GM12878 (cell line): Measurements from ENCODE around the gene RUFY4. TPM values are rescaled to one million over a fixed set of nuclear protein-coding genes. Genes with fewer than 3 reads are reported as not detected.

Experiments used
- ATAC-seq: fragments of 200-7000 bp; cut with Tn5 transposase; 3 replicates; pipeline ENCODE4 v1.9.1; 2020; ENCODE audit warnings: mild to moderate bottlenecking, moderate library complexity
- BruUV-seq: library from RNA; stranded (reverse); fragments of 400-500 nt; replicated peaks from 2 replicates; lab custom pipeline; 2021; lab: Mats Ljungman, UMichigan
- CTCF ChIA-PET: fragments of 300-600 bp; sonication (Branson Sonifier 250); formaldehyde crosslinking; extraction: SDS; loops from one replicate; lab custom pipeline; 2021; ENCODE audit warnings: inconsistent platforms; lab: Yijun Ruan, JAX
- POLR2A ChIA-PET: fragments of 350-600 bp; formaldehyde crosslinking; extraction: SDS; loops from one replicate; lab custom pipeline; 2021; ENCODE audit warnings: inconsistent platforms; lab: Charles Lee
- RAD21 ChIA-PET: fragments of 300-600 bp; sonication (Branson Sonifier 250); formaldehyde crosslinking; loops from one replicate; lab custom pipeline; 2023; ENCODE audit warnings: antibody characterized with exemption; ENCODE audit not compliant: unreplicated experiment; lab: Charles Lee
- SMC1A ChIA-PET: fragments of 300-600 bp; sonication (Branson Sonifier 250); formaldehyde crosslinking; loops from one replicate; lab custom pipeline; 2023; ENCODE audit not compliant: unreplicated experiment, uncharacterized antibody; lab: Charles Lee
- DNase-seq: peaks from one replicate; pipeline ENCODE4 v3.0.0-alpha.2; 2011; ENCODE audit warnings: low read depth, low spot score
- FAIRE-seq: peaks from 3 replicates; lab custom pipeline; 2011; peaks lifted over from hg19 to GRCh38; lab: Jason Lieb, UNC
- H2AFZ ChIP-seq: 2 replicates; pipeline ENCODE4 v1.6.0; 2011; ENCODE audit warnings: low read depth, low read length, control low read depth; ENCODE audit not compliant: control insufficient read depth
- H3K27ac ChIP-seq: 2 replicates; pipeline ENCODE4 v1.5.1; 2011; ENCODE audit warnings: control low read depth; ENCODE audit not compliant: control insufficient read depth, insufficient read depth
- H3K27me3 ChIP-seq, 2 experiments: replicated peaks in 1 of 2; 2 replicates each; pipeline versions ENCODE4 v1.6.0 to v1.6.1; 2011; ENCODE audit warnings: low read length in 1 of 2; ENCODE audit not compliant: control insufficient read depth in 2 of 2, insufficient read depth in 2 of 2
- H3K36me3 ChIP-seq, 2 experiments: 2 replicates each; pipeline ENCODE4 v1.5.1; 2011; ENCODE audit warnings: low read length in 1 of 2; ENCODE audit not compliant: control insufficient read depth in 2 of 2, insufficient read depth in 2 of 2
- H3K4me1 ChIP-seq: 2 replicates; pipeline ENCODE4 v1.6.1; 2011; ENCODE audit warnings: mild to moderate bottlenecking, low read length, moderate library complexity, mixed read lengths; ENCODE audit not compliant: control insufficient read depth, insufficient read depth
- H3K4me2 ChIP-seq: 2 replicates; pipeline ENCODE4 v1.6.0; 2011; ENCODE audit warnings: control low read depth; ENCODE audit not compliant: control insufficient read depth, insufficient read depth
- H3K4me3 ChIP-seq: fragments of 200-600 bp; sonication (generic); 2 replicates; pipeline ENCODE4 v1.5.1; 2016
- H3K79me2 ChIP-seq: 2 replicates; pipeline ENCODE4 v1.6.0; 2011; ENCODE audit warnings: low read length; ENCODE audit not compliant: control insufficient read depth, insufficient read depth
- H3K9ac ChIP-seq: 2 replicates; pipeline ENCODE4 v1.8.0; 2011; ENCODE audit warnings: low read length, control low read depth, mixed read lengths; ENCODE audit not compliant: control insufficient read depth, insufficient read depth
- H3K9me3 ChIP-seq: replicated peaks from 3 replicates; pipeline ENCODE4 v1.5.1; 2011; ENCODE audit warnings: mild to moderate bottlenecking, low read length; ENCODE audit not compliant: control insufficient read depth, insufficient read depth
- H4K20me1 ChIP-seq: 2 replicates; pipeline ENCODE4 v1.6.0; 2011; ENCODE audit not compliant: control insufficient read depth, insufficient read depth
- BCL11A ChIP-seq: IDR thresholded peaks from 2 replicates; pipeline ENCODE4 v1.6.1; 2011; ENCODE audit warnings: low read depth, low read length
- ETV6 ChIP-seq, 2 experiments: fragments of 450-650 bp in 1 of 2; IDR thresholded peaks in 1 of 2; conservative IDR thresholded peaks in 1 of 2; 2 replicates each; pipeline ENCODE4 v1.6.1; 2014; ENCODE audit warnings: antibody characterized with exemption in 1 of 2, borderline replicate concordance in 1 of 2, low read depth in 1 of 2, mild to moderate bottlenecking in 1 of 2, moderate library complexity in 1 of 2
- HDAC2 ChIP-seq: fragments of 200-600 bp; sonication (generic); IDR thresholded peaks from 2 replicates; pipeline ENCODE4 v1.6.1; 2017
- HDAC6 ChIP-seq: fragments of 200-600 bp; sonication (generic); IDR thresholded peaks from one replicate; pipeline ENCODE4 v1.8.0; 2017; ENCODE audit warnings: antibody characterized with exemption; ENCODE audit not compliant: unreplicated experiment
- NKRF ChIP-seq: fragments of 450-650 bp; conservative IDR thresholded peaks from 2 replicates; pipeline ENCODE4 v1.6.1; 2017; ENCODE audit warnings: mild to moderate bottlenecking, moderate library complexity
- PAX5 ChIP-seq: IDR thresholded peaks from 2 replicates; pipeline ENCODE4 v1.6.1; 2011; ENCODE audit warnings: low read depth, low read length, borderline replicate concordance
- PML ChIP-seq: IDR thresholded peaks from 2 replicates; pipeline ENCODE4 v1.6.1; 2012; ENCODE audit warnings: low read length, inconsistent platforms
- PRDM15 ChIP-seq: fragments of 450-650 bp; formaldehyde crosslinking; IDR thresholded peaks from 2 replicates; pipeline ENCODE4 v1.4.0; 2020; ENCODE audit warnings: mild to moderate bottlenecking, moderate library complexity
- RELB ChIP-seq: fragments of 450-650 bp; IDR thresholded peaks from 2 replicates; pipeline ENCODE4 v1.6.1; 2017; ENCODE audit warnings: low read depth, mild to moderate bottlenecking, moderate library complexity
- RFX5 ChIP-seq: IDR thresholded peaks from 2 replicates; pipeline ENCODE4 v1.6.1; 2011; ENCODE audit warnings: low read depth, low read length, improper control_type of control experiment
- SREBF1 ChIP-seq: IDR thresholded peaks from 2 replicates; pipeline ENCODE4 v1.6.1; 2012; ENCODE audit warnings: mild to moderate bottlenecking, low read length
- TARDBP ChIP-seq: IDR thresholded peaks from 2 replicates; pipeline ENCODE4 v1.6.1; 2016; ENCODE audit warnings: borderline replicate concordance
- WGBS: methylation state at CpG from one replicate; pipeline ENCODE4 v1.1.6; 2016; ENCODE audit warnings: low lambda C conversion rate; ENCODE audit not compliant: insufficient replicate concordance, insufficient coverage; ENCODE audit errors: missing lambda C conversion rate; 5-methylcytosine and 5-hydroxymethylcytosine counted together
- in situ Hi-C: fragments of 300-500 bp; cut with MboI; formaldehyde crosslinking; loops from 9 replicates; pipeline ENCODE4 v1.14.3; 2018; ENCODE audit warnings: mixed read lengths
- intact Hi-C: fragments of 100-400 bp; cut with micrococcal nuclease; formaldehyde crosslinking; loops from one replicate; pipeline ENCODE4 v1.14.2; 2022; ENCODE audit not compliant: unreplicated experiment
- polyA plus RNA-seq, 11 experiments: library from polyadenylated mRNA; depleted of rRNA in 4 of 11; unstranded in 6 of 11; stranded (reverse) in 5 of 11; fragments of >200 nt; fragmentation: Nextera tagmentation in 4 of 11; fragmentation: Illumina TruSeq in 1 of 11; extraction: Ambion mirVana in 4 of 11; extraction: Trizol in 1 of 11; gene quantifications; 1 replicate in 1 of 11; 2 replicates in 10 of 11; pipeline versions ENCODE4 v1.2.1 to v1.2.3, GENCODE V29; 2011 to 2016; ENCODE audit warnings: inconsistent platforms in 2 of 11, missing spikeins in 2 of 11, low read depth in 1 of 11
- total RNA-seq, 4 experiments: library from RNA; depleted of rRNA in 3 of 4; stranded (reverse); fragments of >200 nt in 3 of 4; fragmentation: Illumina TruSeq in 1 of 4; extraction: Trizol in 1 of 4; gene quantifications; 2 replicates each; pipeline versions ENCODE4 v1.2.1 to v1.2.3, GENCODE V29; 2013 to 2021
- TF ChIP-seq, protein P1 (sequence below): fragments of 150-350 bp; IDR thresholded peaks from 2 replicates; pipeline ENCODE4 v1.6.1; 2016; ENCODE audit warnings: low read depth, low read length

The RUFY4 gene
- total and polyA plus RNA-seq, 10 of the 15 experiments (the other 5 are each of a cell fraction or from before 2014, with no cell fraction given): 0.05 to 2.7 (median 0.90) TPM

- in situ Hi-C loops (no loop called here), intact Hi-C loops (loop anchor here (5.0 kb wide), 1 partner anchor 95 kb away; the partner anchor contains the start of gene CXCR1)
- 33% methylated on average over 3 of the region's 3 CpGs for WGBS
- no peak overlapping the region for H2AFZ ChIP-seq
- CTCF ChIA-PET: interaction anchor here (0.5 to 1.4 kb wide), 2 partner anchors 9 to 86 kb away, joined by 4 read pairs; no protein-coding TSS in a partner anchor
- TF ChIP-seq HDAC2: no peak
- TF ChIP-seq TARDBP: no peak
- TF ChIP-seq PML: no peak
- no peak for TF ChIP-seq NKRF
- no peak for TF ChIP-seq RELB
- no peak for TF ChIP-seq PAX5
- no peak for TF ChIP-seq PRDM15 (CRISPR knock-in tag)
- no peak for TF ChIP-seq HDAC6
- TF ChIP-seq BCL11A: no peak
- TF ChIP-seq, protein P1, sequence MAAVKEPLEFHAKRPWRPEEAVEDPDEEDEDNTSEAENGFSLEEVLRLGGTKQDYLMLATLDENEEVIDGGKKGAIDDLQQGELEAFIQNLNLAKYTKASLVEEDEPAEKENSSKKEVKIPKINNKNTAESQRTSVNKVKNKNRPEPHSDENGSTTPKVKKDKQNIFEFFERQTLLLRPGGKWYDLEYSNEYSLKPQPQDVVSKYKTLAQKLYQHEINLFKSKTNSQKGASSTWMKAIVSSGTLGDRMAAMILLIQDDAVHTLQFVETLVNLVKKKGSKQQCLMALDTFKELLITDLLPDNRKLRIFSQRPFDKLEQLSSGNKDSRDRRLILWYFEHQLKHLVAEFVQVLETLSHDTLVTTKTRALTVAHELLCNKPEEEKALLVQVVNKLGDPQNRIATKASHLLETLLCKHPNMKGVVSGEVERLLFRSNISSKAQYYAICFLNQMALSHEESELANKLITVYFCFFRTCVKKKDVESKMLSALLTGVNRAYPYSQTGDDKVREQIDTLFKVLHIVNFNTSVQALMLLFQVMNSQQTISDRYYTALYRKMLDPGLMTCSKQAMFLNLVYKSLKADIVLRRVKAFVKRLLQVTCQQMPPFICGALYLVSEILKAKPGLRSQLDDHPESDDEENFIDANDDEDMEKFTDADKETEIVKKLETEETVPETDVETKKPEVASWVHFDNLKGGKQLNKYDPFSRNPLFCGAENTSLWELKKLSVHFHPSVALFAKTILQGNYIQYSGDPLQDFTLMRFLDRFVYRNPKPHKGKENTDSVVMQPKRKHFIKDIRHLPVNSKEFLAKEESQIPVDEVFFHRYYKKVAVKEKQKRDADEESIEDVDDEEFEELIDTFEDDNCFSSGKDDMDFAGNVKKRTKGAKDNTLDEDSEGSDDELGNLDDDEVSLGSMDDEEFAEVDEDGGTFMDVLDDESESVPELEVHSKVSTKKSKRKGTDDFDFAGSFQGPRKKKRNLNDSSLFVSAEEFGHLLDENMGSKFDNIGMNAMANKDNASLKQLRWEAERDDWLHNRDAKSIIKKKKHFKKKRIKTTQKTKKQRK: no peak
- TF ChIP-seq ETV6 (conservative IDR thresholded peaks at IDR 0.05 in 1 of 2, IDR thresholded peaks at IDR 0.05 in 1 of 2; ENCODE audit: borderline replicate concordance in 1 of 2, low read depth in 1 of 2): no peak
- no peak for TF ChIP-seq SREBF1
- TF ChIP-seq RFX5: no peak
- no peak overlapping the region for H3K4me2 ChIP-seq
- H3K79me2 ChIP-seq: no peaks in the 10 kb centered on the region
- POLR2A ChIA-PET: no interaction called here
- no peaks in the 10 kb centered on the region for H3K27me3 ChIP-seq
- H3K9me3 ChIP-seq: no peaks in the 10 kb centered on the region
- FAIRE-seq (no peak), DNase-seq (no peak), ATAC-seq (no peak)
- no peaks in the 10 kb centered on the region for H4K20me1 ChIP-seq
- H3K36me3 ChIP-seq: no peaks in the 10 kb centered on the region
- H3K27ac ChIP-seq: no peak overlapping the region
- no TSS peak for BruUV-seq
- peaks cover 10% of the 10 kb centered on the region for H3K4me1 ChIP-seq
- H3K9ac ChIP-seq: no peak overlapping the region
- no peak overlapping the region for H3K4me3 ChIP-seq
- RAD21 ChIA-PET: no interaction called here
- SMC1A ChIA-PET: interaction anchor here (1.0 kb wide), 1 partner anchor 26 kb away, joined by 3 read pairs; no protein-coding TSS in a partner anchor
Measured at GRCh38 chr2:218072002-218072401, 2.9 kb downstream of the RUFY4 start.
